ENCODE measurements around the gene GALNS. TPM values are rescaled to one million over a fixed set of nuclear protein-coding genes. Genes with fewer than 3 reads are reported as not detected.

GALNS gene
- total RNA-seq, 2 experiments from 2014 or later: 18.4 to 19.7 TPM

DNA sequence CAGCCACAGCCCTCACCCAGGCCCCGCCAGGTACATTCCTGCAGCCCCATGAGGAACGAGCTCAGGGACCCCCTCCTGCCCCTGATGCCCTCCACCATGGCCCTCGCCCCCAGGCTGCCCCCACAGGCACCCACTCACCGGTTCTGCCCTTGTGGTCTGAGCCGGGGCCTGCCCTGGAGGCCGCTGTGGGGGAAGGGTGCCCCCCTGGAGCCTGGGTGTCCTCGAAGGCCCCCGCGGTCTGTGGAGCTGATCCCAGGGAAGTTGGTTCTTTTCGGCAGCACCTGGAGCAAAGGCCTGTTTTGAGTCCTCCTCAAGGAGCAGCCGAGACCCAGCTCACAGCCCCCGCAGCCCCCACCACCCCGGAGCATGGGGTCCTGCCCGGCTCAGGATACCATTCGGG is 7.4 kb upstream of the GALNS start:
- Mint-ChIP-seq H3K27me3 (no peaks in the 10 kb centered on the region), H3K27ac (no peak overlapping the region), H3K4me3 (no peak overlapping the region), H3K9me3 (no peaks in the 10 kb centered on the region), H3K36me3 (ENCODE audit: low read depth) (peaks cover 31% of the 10 kb centered on the region), H3K4me1 (ENCODE audit: low read depth) (no peaks in the 10 kb centered on the region)
- POLR2A ChIA-PET: no interaction called here
- H3K4me3 ChIP-seq (ENCODE audit: low read length): no peak overlapping the region
- intact Hi-C loops (cut with DNase I, micrococcal nuclease): no loop called here
- H3K36me3 ChIP-seq (ENCODE audit: insufficient read depth, low read length): peaks cover 40% of the 10 kb centered on the region
- TF ChIP-seq, protein P1, sequence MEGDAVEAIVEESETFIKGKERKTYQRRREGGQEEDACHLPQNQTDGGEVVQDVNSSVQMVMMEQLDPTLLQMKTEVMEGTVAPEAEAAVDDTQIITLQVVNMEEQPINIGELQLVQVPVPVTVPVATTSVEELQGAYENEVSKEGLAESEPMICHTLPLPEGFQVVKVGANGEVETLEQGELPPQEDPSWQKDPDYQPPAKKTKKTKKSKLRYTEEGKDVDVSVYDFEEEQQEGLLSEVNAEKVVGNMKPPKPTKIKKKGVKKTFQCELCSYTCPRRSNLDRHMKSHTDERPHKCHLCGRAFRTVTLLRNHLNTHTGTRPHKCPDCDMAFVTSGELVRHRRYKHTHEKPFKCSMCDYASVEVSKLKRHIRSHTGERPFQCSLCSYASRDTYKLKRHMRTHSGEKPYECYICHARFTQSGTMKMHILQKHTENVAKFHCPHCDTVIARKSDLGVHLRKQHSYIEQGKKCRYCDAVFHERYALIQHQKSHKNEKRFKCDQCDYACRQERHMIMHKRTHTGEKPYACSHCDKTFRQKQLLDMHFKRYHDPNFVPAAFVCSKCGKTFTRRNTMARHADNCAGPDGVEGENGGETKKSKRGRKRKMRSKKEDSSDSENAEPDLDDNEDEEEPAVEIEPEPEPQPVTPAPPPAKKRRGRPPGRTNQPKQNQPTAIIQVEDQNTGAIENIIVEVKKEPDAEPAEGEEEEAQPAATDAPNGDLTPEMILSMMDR (IDR thresholded peaks at IDR 0.05): no peak
- ATAC-seq (ENCODE audit: poor library complexity) (no peak), DNase-seq (no peak)
- H3K9me3 ChIP-seq (ENCODE audit: control insufficient read depth in 1 of 2, insufficient read depth in 1 of 2, low read length in 2 of 2): no peaks in the 10 kb centered on the region
- H3K27ac ChIP-seq (ENCODE audit: low read depth in 1 of 2, low read length in 2 of 2): no peak overlapping the region
- CTCF ChIA-PET: interaction anchor here (1.3 kb wide), 1 partner anchor 127 kb away, joined by 3 read pairs; no protein-coding TSS in a partner anchor
- H3K4me1 ChIP-seq (ENCODE audit: insufficient read depth, low read length): no peaks in the 10 kb centered on the region
- no peaks in the 10 kb centered on the region for H3K27me3 ChIP-seq (ENCODE audit: control insufficient read depth in 1 of 2, insufficient read depth in 2 of 2, low read length in 2 of 2)

DNA sequence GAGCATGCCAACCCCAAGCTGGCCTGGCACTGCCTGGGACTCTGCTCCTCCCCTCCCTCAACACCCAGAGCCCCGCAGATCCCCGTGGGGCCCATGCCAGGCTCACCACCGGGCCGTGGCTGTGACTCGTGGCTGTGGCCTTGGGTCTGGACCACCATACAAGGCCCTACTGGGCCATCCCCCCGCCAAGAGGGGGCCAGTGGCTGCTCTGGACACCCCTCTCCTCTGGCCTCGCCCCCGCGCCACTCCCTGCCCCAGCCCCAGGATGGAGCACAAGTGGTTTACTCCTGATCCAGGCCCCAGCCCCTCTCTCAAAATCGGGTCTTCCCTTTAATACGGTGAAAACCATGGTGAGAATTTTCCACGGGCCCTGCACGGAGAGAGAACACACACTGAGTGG is 6.7 kb upstream of the GALNS start:
- Histone ChIP-seq H3K4me3 (ENCODE audit: low read length) (no peak overlapping the region), H3K27ac (ENCODE audit: low read depth in 1 of 2, low read length in 2 of 2) (no peak overlapping the region), H3K36me3 (ENCODE audit: insufficient read depth, low read length) (peaks cover 46% of the 10 kb centered on the region), H3K9me3 (ENCODE audit: control insufficient read depth in 1 of 2, insufficient read depth in 1 of 2, low read length in 2 of 2) (no peaks in the 10 kb centered on the region), H3K27me3 (ENCODE audit: control insufficient read depth in 1 of 2, insufficient read depth in 2 of 2, low read length in 2 of 2) (no peaks in the 10 kb centered on the region), H3K4me1 (ENCODE audit: insufficient read depth, low read length) (peaks cover 4% of the 10 kb centered on the region)
- H3K4me1 Mint-ChIP-seq (ENCODE audit: low read depth): peaks cover 5% of the 10 kb centered on the region
- POLR2A ChIA-PET: no interaction called here
- no peaks in the 10 kb centered on the region for H3K9me3 Mint-ChIP-seq
- peaks cover 37% of the 10 kb centered on the region for H3K36me3 Mint-ChIP-seq (ENCODE audit: low read depth)
- DNase-seq (no peak), ATAC-seq (ENCODE audit: poor library complexity) (no peak)
- intact Hi-C loops (cut with DNase I, micrococcal nuclease): no loop called here
- H3K27me3 Mint-ChIP-seq: no peaks in the 10 kb centered on the region
- H3K4me3 Mint-ChIP-seq: no peak overlapping the region
- CTCF ChIA-PET: interaction anchor here (1.3 kb wide), 1 partner anchor 126 kb away, joined by 3 read pairs; no protein-coding TSS in a partner anchor
- no peak overlapping the region for H3K27ac Mint-ChIP-seq
- TF ChIP-seq, protein P1 (IDR thresholded peaks at IDR 0.05): no peak

DNA sequence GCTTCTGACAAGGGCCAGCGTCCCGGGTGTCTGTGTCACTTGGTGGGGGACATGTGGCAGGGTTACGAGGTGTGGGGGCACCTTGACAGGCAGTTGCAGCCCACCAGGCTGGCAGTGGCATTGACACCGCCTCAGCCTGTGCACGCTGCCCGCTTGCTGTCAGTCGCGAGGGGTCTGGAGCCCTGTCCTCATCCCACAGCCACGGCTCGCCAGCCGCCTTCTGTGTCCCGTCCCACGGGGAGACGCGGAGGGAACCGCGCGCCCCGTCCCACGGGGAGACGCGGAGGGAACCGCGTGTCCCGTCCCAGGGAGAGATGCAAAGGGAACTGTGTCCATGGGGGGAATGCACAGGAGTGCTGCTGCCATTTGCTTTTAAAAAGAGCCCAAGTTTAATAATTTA is 6.2 kb upstream of the GALNS start:
- POLR2A ChIA-PET: no interaction called here
- no peak overlapping the region for H3K27ac Mint-ChIP-seq
- TF ChIP-seq, protein P1 (IDR thresholded peaks at IDR 0.05): no peak

More for the DNA sequence above, 6.2 kb upstream of the GALNS start:
- intact Hi-C loops (cut with DNase I, micrococcal nuclease): no loop called here
- Mint-ChIP-seq H3K9me3 (no peaks in the 10 kb centered on the region), H3K4me1 (ENCODE audit: low read depth) (peaks cover 9% of the 10 kb centered on the region), H3K4me3 (no peak overlapping the region), H3K27me3 (no peaks in the 10 kb centered on the region), H3K36me3 (ENCODE audit: low read depth) (peaks cover 41% of the 10 kb centered on the region)
- H3K27ac ChIP-seq (ENCODE audit: low read depth in 1 of 2, low read length in 2 of 2): no peak overlapping the region
- H3K4me1 ChIP-seq (ENCODE audit: insufficient read depth, low read length): peaks cover 9% of the 10 kb centered on the region
- no peak overlapping the region for H3K4me3 ChIP-seq (ENCODE audit: low read length)
- H3K9me3 ChIP-seq (ENCODE audit: control insufficient read depth in 1 of 2, insufficient read depth in 1 of 2, low read length in 2 of 2): no peaks in the 10 kb centered on the region
- CTCF ChIA-PET: interaction anchor here (1.3 kb wide), 1 partner anchor 126 kb away, joined by 3 read pairs; no protein-coding TSS in a partner anchor
- ATAC-seq (ENCODE audit: poor library complexity) (no peak), DNase-seq (no peak)
- H3K27me3 ChIP-seq (ENCODE audit: control insufficient read depth in 1 of 2, insufficient read depth in 2 of 2, low read length in 2 of 2): no peaks in the 10 kb centered on the region
- H3K36me3 ChIP-seq (ENCODE audit: insufficient read depth, low read length): peaks cover 46% of the 10 kb centered on the region
